Muscle layer of duodenum (tissue), 2 donors: ENCODE data around the gene PRSS36.
"Not testable (repeated sequence)": the region's sequence is repeated elsewhere in the genome, so short reads cannot be mapped to it uniquely, and the experiment has no call there.

Source experiments
- H3K27ac ChIP-seq: one replicate; pipeline ENCODE4 v1.7.0; 2013; ENCODE audit warnings: mild to moderate bottlenecking, low read length
- H3K27me3 ChIP-seq: one replicate; pipeline ENCODE4 v1.7.0; 2013; ENCODE audit warnings: low read depth, mild to moderate bottlenecking, control low read depth, low read length
- H3K36me3 ChIP-seq, 2 donors: one replicate each; pipeline ENCODE4 v1.7.0; 2013; ENCODE audit warnings: low read length in 2 of 2, control low read depth in 1 of 2, mild to moderate bottlenecking in 1 of 2; ENCODE audit not compliant: insufficient read depth in 2 of 2, control insufficient read depth in 1 of 2
- H3K4me1 ChIP-seq, 2 donors: one replicate each; pipeline ENCODE4 v1.7.0; 2013; ENCODE audit warnings: low read length in 2 of 2, mild to moderate bottlenecking in 2 of 2, control low read depth in 1 of 2, moderate library complexity in 1 of 2; ENCODE audit not compliant: insufficient read depth in 2 of 2, control insufficient read depth in 1 of 2
- H3K4me3 ChIP-seq, 2 donors: one replicate each; pipeline ENCODE4 v1.7.0; 2013; ENCODE audit warnings: low read length in 2 of 2, low read depth in 1 of 2, mild to moderate bottlenecking in 1 of 2
- H3K9me3 ChIP-seq, 2 donors: one replicate each; pipeline ENCODE4 v1.7.0; 2013; ENCODE audit warnings: low read length in 2 of 2, control low read depth in 1 of 2, mild to moderate bottlenecking in 1 of 2; ENCODE audit not compliant: control insufficient read depth in 1 of 2
- donor health status: healthy.

PRSS36 gene

GRCh38 chr16:31182391-31182790 is 32.5 kb upstream of the PRSS36 start:
- Histone ChIP-seq H3K27ac (peak overlapping the region; percentile 39), H3K4me3 (peak overlapping the region; percentile 37 to 93), H3K9me3 (no peaks in the 10 kb centered on the region), H3K27me3 (no peaks in the 10 kb centered on the region), H3K36me3 (peaks cover 47 to 50% of the 10 kb centered on the region in 2 donors), H3K4me1 (peaks cover 17 to 31% of the 10 kb centered on the region in 2 donors)

GRCh38 chr16:31181102-31181830 is 31.4 kb upstream of the PRSS36 start:
- Histone ChIP-seq H3K4me1 (peaks cover 17 to 31% of the 10 kb centered on the region in 2 donors), H3K27me3 (no peaks in the 10 kb centered on the region), H3K9me3 (no peaks in the 10 kb centered on the region), H3K36me3 (peaks cover 36 to 39% of the 10 kb centered on the region in 2 donors), H3K27ac (peak overlapping the region; percentile 56), H3K4me3 (peak overlapping the region; percentile 83 to 93)

- H3K9me3 ChIP-seq: no peaks in the 10 kb centered on the region
- peaks cover 17 to 31% of the 10 kb centered on the region in 2 donors for H3K4me1 ChIP-seq
- H3K36me3 ChIP-seq: peaks cover 22 to 26% of the 10 kb centered on the region in 2 donors
- H3K27me3 ChIP-seq: no peaks in the 10 kb centered on the region
- H3K4me3 ChIP-seq: peak within 1 kb of the TSS; percentile 83 to 93
- peak within 1 kb of the TSS; percentile 94 for H3K27ac ChIP-seq
These were observed 30.0 kb upstream of the PRSS36 start, which contains the start of gene FUS for GRCh38 chr16:31179747-31180459. TSS of gene FUS (plus strand) at chr16:31180139. CDS start at chr16:31180215, 76 bp downstream.

DNA sequence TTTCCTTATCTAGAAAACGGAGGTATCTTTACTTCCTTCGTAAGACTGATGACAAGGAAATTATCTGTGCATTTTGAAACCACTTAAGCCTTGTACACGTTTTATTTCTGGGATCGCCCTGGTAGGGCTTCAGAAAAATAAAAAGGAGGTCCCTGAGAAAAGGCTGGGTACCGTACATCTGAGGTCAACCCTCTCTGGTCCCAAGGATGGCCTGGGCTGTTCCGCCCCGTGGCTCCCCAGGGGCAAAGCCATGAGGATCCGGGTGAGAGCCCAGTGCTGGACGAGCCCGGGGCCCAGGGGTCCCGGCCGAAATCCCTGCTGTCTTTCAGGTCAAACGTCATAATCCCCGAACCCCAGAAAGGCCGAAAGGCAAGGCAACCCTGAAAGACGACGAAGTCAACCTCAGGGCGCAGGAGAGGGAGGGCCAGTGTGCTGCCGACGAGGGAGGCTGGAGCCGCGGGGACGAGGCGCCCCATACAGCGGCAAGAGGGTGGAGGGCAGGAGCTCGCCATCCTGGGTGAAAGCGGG is 29.4 kb upstream of the PRSS36 start:
- peak overlapping the region; percentile 83 to 93 for H3K4me3 ChIP-seq
- H3K9me3 ChIP-seq: no peaks in the 10 kb centered on the region
- H3K36me3 ChIP-seq: peaks cover 16 to 21% of the 10 kb centered on the region in 2 donors
- no peaks in the 10 kb centered on the region for H3K27me3 ChIP-seq
- H3K4me1 ChIP-seq: peaks cover 17 to 31% of the 10 kb centered on the region in 2 donors
- peak overlapping the region; percentile 94 for H3K27ac ChIP-seq

- Histone ChIP-seq H3K9me3 (no peaks in the 10 kb centered on the region), H3K4me1 (peaks cover 3 to 11% of the 10 kb centered on the region in 2 donors), H3K27me3 (no peaks in the 10 kb centered on the region), H3K27ac (no peak overlapping the region), H3K36me3 (peaks cover 0 to 5% of the 10 kb centered on the region in 2 donors), H3K4me3 (no peak overlapping the region)
These were observed 27.3 kb upstream of the PRSS36 start for GRCh38 chr16:31177136-31177535.

DNA sequence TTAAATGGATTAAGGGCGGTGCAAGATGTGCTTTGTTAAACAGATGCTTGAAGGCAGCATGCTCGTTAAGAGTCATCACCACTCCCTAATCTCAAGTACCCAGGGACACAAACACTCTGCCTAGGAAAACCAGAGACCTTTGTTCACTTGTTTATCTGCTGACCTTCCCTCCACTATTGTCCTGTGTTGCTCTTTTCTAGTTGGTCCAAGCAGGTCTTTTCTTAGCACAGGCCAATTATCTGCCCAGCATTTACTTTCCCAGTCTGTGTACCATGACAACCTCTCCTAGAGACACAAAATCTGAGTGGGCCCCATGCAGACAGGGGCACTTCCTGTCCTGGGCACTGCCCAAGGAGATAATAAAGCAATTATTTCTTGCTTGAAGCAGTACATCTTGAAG is 20.2 kb upstream of the PRSS36 start:
- not testable (repeated sequence) for H3K4me3 ChIP-seq, H3K27ac ChIP-seq, H3K4me1 ChIP-seq, H3K9me3 ChIP-seq, H3K36me3 ChIP-seq, H3K27me3 ChIP-seq

DNA sequence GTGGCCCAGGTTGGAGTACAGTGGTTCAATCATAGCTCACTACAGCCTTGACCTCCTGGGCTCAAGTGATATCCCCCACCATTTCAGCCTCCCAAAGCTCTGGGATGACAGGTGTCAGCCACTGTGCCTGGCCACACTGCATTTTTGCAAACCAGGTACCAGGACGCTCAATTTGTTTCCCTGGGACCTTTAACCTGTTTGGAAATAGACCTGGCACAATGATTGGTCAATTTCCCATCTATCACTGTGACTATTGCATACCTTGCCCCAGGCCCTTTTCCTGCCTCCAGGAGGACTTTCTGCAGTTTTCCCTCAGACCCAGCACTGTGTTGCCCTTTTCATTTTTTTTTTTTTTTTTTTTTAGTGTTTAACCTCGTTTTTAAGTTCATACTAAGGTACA is 19.0 kb upstream of the PRSS36 start:
- no peaks in the 10 kb centered on the region for H3K27me3 ChIP-seq
- no peaks in the 10 kb centered on the region for H3K36me3 ChIP-seq
- no peak overlapping the region for H3K4me3 ChIP-seq
- H3K9me3 ChIP-seq: no peaks in the 10 kb centered on the region
- no peak overlapping the region for H3K27ac ChIP-seq
- H3K4me1 ChIP-seq: no peaks in the 10 kb centered on the region

DNA sequence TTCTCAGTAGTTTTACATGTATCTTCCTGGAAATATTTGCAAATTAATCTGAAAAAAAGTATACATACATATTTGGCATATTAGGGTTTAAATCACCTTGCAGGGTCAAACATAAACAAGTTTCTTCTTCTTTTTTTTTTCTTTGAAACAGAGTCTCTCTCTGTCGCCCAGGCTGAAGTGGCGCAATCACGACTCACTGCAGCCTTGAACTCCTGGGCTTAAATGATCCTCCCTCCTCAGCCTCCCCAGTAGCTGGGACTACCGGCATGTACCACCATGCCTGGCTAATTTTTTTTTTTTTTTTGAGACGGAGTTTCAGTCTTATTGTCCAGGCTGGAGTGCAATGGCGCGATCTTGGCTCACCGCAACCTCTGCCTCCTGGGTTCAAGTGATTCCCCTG is 17.4 kb upstream of the PRSS36 start:
- H3K36me3 ChIP-seq: no peaks in the 10 kb centered on the region
- H3K27ac ChIP-seq: no peak overlapping the region
- no peaks in the 10 kb centered on the region for H3K9me3 ChIP-seq
- H3K4me3 ChIP-seq: no peak overlapping the region
- no peaks in the 10 kb centered on the region for H3K4me1 ChIP-seq
- H3K27me3 ChIP-seq: no peaks in the 10 kb centered on the region

DNA sequence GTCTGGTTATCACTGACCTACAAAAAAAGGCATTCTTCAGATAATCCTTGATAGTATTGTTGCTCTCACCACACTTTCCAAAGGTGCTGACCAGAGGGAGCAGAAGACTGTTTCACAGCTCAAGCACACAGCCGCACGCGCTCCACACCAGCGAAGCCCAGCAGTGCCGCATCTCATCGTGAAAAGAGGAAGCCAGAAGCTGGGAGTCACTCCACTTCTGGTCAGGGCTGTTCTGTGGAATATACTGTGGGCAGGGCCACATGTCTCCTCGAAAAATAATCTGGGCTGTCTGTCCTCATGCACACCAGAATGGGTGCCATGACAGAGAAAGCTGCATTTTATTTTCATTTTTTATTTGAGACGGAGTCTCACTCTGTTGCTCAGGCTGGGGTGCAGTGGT is 7.3 kb upstream of the PRSS36 start:
- H3K27me3 ChIP-seq: no peaks in the 10 kb centered on the region
- H3K36me3 ChIP-seq: no peaks in the 10 kb centered on the region
- no peaks in the 10 kb centered on the region for H3K9me3 ChIP-seq
- no peak overlapping the region for H3K27ac ChIP-seq
- no peak overlapping the region for H3K4me3 ChIP-seq
- no peaks in the 10 kb centered on the region for H3K4me1 ChIP-seq

DNA sequence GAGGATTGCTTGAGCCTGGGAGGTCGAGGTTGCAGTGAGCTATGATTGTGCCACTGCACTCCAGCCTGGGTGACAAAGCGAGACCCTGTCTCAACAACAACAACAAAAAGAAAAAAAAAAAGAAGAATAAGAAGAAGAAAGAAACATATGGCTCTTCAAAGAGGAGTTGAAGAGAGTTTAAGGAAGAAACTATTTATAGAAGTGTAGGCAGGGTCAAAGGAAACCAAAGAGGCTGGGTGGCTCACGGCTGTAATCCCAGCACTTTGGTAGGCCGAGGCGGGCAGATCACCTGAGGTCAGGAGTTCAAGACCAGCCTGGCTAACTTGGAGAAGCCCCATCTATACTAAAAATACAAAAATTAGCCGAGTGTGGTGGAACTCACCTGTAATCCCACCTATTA is 1.1 kb upstream of the PRSS36 start:
- H3K4me3 ChIP-seq, H3K27ac ChIP-seq, H3K27me3 ChIP-seq, H3K9me3 ChIP-seq, H3K36me3 ChIP-seq, H3K4me1 ChIP-seq: not testable (repeated sequence)

DNA sequence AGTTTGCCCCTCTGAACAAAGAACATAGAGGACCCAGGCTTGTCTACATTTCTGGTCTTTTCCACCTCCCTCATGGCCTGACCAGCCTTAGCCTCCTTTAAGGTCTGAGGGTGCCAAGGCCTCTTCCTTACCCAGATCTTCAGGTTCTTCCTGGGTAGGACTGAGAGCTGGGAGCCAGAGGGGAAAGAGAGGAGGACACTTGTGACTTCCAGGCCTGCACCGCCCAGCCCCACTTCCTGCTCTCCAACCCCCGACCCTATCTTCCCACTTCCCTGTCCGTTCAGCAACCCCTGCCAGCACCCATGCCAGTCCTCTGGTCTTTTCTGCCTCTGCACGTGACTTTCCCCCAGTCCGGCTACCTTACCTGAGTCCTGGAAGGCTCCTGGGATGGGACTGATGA is 534 bp downstream of the PRSS36 start:
- no peaks in the 10 kb centered on the region for H3K36me3 ChIP-seq
- H3K9me3 ChIP-seq: no peaks in the 10 kb centered on the region
- H3K4me3 ChIP-seq: no peak overlapping the region
- no peak overlapping the region for H3K27ac ChIP-seq
- H3K4me1 ChIP-seq: no peaks in the 10 kb centered on the region
- no peaks in the 10 kb centered on the region for H3K27me3 ChIP-seq
